Measurements from ENCODE around the gene WWOX. TPM values are rescaled to one million over a fixed set of nuclear protein-coding genes. Genes with fewer than 3 reads are reported as not detected.

Gene WWOX
- total and polyA plus RNA-seq, 2 experiments from 2014 or later, result 22.1 to 123 TPM

- no peak for TF ChIP-seq CTCF (IDR thresholded peaks at IDR 0.05; ENCODE audit: low read depth, low read length)
- H3K4me3 ChIP-seq, result no peak overlapping the region
- no peaks in the 10 kb centered on the region for H3K9me3 ChIP-seq (ENCODE audit: low read depth)
- H3K4me1 ChIP-seq (ENCODE audit: low read depth), result peaks cover 6% of the 10 kb centered on the region
- no peaks in the 10 kb centered on the region for H3K36me3 ChIP-seq
- no peaks in the 10 kb centered on the region for H3K27me3 ChIP-seq
- no peak overlapping the region for H3K27ac ChIP-seq
- DNase-seq (ENCODE audit: low read depth in 1 of 2, low spot score in 1 of 2), result no peak
Observed at GRCh38 chr16:78490431-78490830, 391.0 kb downstream of the WWOX start.

GRCh38 chr16:78490847-78491246 lies 391.4 kb downstream of the WWOX start:
- H3K27me3 ChIP-seq, result no peaks in the 10 kb centered on the region
- DNase-seq (ENCODE audit: low read depth in 1 of 2, low spot score in 1 of 2), result no peak
- H3K4me3 ChIP-seq, result no peak overlapping the region
- H3K4me1 ChIP-seq (ENCODE audit: low read depth), result peaks cover 6% of the 10 kb centered on the region
- H3K36me3 ChIP-seq, result no peaks in the 10 kb centered on the region
- TF ChIP-seq CTCF (IDR thresholded peaks at IDR 0.05; ENCODE audit: low read depth, low read length), result no peak
- H3K9me3 ChIP-seq (ENCODE audit: low read depth), result no peaks in the 10 kb centered on the region
- no peak overlapping the region for H3K27ac ChIP-seq

GRCh38 chr16:78493573-78493972 lies 394.1 kb downstream of the WWOX start:
- peaks cover 6% of the 10 kb centered on the region for H3K4me1 ChIP-seq (ENCODE audit: low read depth)
- H3K27ac ChIP-seq, result no peak overlapping the region
- H3K27me3 ChIP-seq, result no peaks in the 10 kb centered on the region
- H3K36me3 ChIP-seq, result no peaks in the 10 kb centered on the region
- H3K9me3 ChIP-seq (ENCODE audit: low read depth), result no peaks in the 10 kb centered on the region
- DNase-seq (ENCODE audit: low read depth in 1 of 2, low spot score in 1 of 2), result no peak
- H3K4me3 ChIP-seq, result no peak overlapping the region
- no peak for TF ChIP-seq CTCF (IDR thresholded peaks at IDR 0.05; ENCODE audit: low read depth, low read length)

GRCh38 chr16:78494105-78494504 lies 394.7 kb downstream of the WWOX start:
- Histone ChIP-seq H3K4me3 (no peak overlapping the region), H3K27ac (no peak overlapping the region), H3K9me3 (ENCODE audit: low read depth) (no peaks in the 10 kb centered on the region), H3K27me3 (no peaks in the 10 kb centered on the region), H3K36me3 (no peaks in the 10 kb centered on the region), H3K4me1 (ENCODE audit: low read depth) (peaks cover 5% of the 10 kb centered on the region)
- TF ChIP-seq CTCF (IDR thresholded peaks at IDR 0.05; ENCODE audit: low read depth, low read length), result no peak
- DNase-seq (ENCODE audit: low read depth in 1 of 2, low spot score in 1 of 2), result no peak

GRCh38 chr16:78494674-78495073 lies 395.2 kb downstream of the WWOX start:
- Histone ChIP-seq H3K4me1 (ENCODE audit: low read depth) (peaks cover under 1% of the 10 kb centered on the region), H3K4me3 (no peak overlapping the region), H3K9me3 (ENCODE audit: low read depth) (no peaks in the 10 kb centered on the region), H3K36me3 (no peaks in the 10 kb centered on the region), H3K27ac (no peak overlapping the region), H3K27me3 (no peaks in the 10 kb centered on the region)
- TF ChIP-seq CTCF (IDR thresholded peaks at IDR 0.05; ENCODE audit: low read depth, low read length), result no peak
- no peak for DNase-seq (ENCODE audit: low read depth in 1 of 2, low spot score in 1 of 2)

- TF ChIP-seq CTCF (IDR thresholded peaks at IDR 0.05; ENCODE audit: low read depth, low read length), result no peak
- H3K36me3 ChIP-seq, result no peaks in the 10 kb centered on the region
Observed at GRCh38 chr16:78496189-78496588, 396.7 kb downstream of the WWOX start.

More at GRCh38 chr16:78496189-78496588, 396.7 kb downstream of the WWOX start:
- Histone ChIP-seq H3K4me3 (no peak overlapping the region), H3K27ac (no peak overlapping the region), H3K27me3 (no peaks in the 10 kb centered on the region), H3K9me3 (ENCODE audit: low read depth) (no peaks in the 10 kb centered on the region), H3K4me1 (ENCODE audit: low read depth) (no peaks in the 10 kb centered on the region)
- no peak for DNase-seq (ENCODE audit: low read depth in 1 of 2, low spot score in 1 of 2)
